Muscle layer of duodenum (tissue), 2 donors: ENCODE measurements around the gene BBS9.
"Not testable (repeated sequence)": the region's sequence is repeated elsewhere in the genome, so short reads cannot be mapped to it uniquely, and the experiment has no call there.

Experiments
- H3K27ac ChIP-seq: one replicate; pipeline ENCODE4 v1.7.0; 2013; ENCODE audit warnings: mild to moderate bottlenecking, low read length
- H3K27me3 ChIP-seq: one replicate; pipeline ENCODE4 v1.7.0; 2013; ENCODE audit warnings: low read depth, mild to moderate bottlenecking, control low read depth, low read length
- H3K36me3 ChIP-seq, 2 donors: one replicate each; pipeline ENCODE4 v1.7.0; 2013; ENCODE audit warnings: low read length in 2 of 2, control low read depth in 1 of 2, mild to moderate bottlenecking in 1 of 2; ENCODE audit not compliant: insufficient read depth in 2 of 2, control insufficient read depth in 1 of 2
- H3K4me1 ChIP-seq, 2 donors: one replicate each; pipeline ENCODE4 v1.7.0; 2013; ENCODE audit warnings: low read length in 2 of 2, mild to moderate bottlenecking in 2 of 2, control low read depth in 1 of 2, moderate library complexity in 1 of 2; ENCODE audit not compliant: insufficient read depth in 2 of 2, control insufficient read depth in 1 of 2
- H3K4me3 ChIP-seq, 2 donors: one replicate each; pipeline ENCODE4 v1.7.0; 2013; ENCODE audit warnings: low read length in 2 of 2, low read depth in 1 of 2, mild to moderate bottlenecking in 1 of 2
- H3K9me3 ChIP-seq, 2 donors: one replicate each; pipeline ENCODE4 v1.7.0; 2013; ENCODE audit warnings: low read length in 2 of 2, control low read depth in 1 of 2, mild to moderate bottlenecking in 1 of 2; ENCODE audit not compliant: control insufficient read depth in 1 of 2
- donor health status: healthy.

BBS9 gene

DNA sequence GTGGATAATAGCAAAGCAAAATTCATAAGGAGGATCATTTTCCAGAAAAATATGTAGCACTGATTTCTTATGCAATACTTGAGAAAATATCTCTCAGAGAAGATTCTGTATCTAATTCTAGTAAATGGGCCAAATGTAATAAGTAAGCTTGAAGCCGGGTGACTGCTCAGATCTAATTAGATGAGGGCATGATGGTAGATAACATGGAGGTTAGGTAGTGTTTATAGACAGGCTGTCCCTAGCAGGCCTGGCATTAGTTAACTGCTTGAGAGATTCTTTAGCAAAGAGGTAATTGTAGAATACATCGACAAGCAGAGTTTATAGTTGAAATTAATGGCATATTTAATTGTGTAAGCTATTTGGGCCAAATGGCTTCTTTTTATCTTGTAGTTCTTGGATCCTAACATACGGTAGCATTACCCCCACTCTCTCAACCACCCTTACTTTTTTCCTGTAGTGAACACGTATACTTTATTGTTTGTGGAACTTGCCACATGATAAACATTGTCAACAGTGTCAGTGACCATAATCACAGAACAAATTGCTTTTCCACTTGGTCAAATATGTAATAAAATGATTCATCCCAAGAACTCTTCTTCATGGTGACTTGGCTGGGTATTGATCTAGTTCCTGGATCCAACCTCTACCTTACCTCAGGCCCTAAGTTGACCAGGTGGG, 343.1 kb downstream of the BBS9 start:
- H3K4me3 ChIP-seq = no peak overlapping the region
- H3K27me3 ChIP-seq = no peaks in the 10 kb centered on the region
- H3K27ac ChIP-seq = no peak overlapping the region
- H3K9me3 ChIP-seq = no peaks in the 10 kb centered on the region
- H3K4me1 ChIP-seq = no peaks in the 10 kb centered on the region
- no peaks in the 10 kb centered on the region for H3K36me3 ChIP-seq

GRCh38 chr7:33477719-33478480, 348.5 kb downstream of the BBS9 start:
- Histone ChIP-seq H3K9me3 (no peaks in the 10 kb centered on the region), H3K27ac (no peak overlapping the region), H3K27me3 (no peaks in the 10 kb centered on the region), H3K4me3 (no peak overlapping the region), H3K4me1 (no peaks in the 10 kb centered on the region), H3K36me3 (peaks cover 0 to 9% of the 10 kb centered on the region in 2 donors)

DNA sequence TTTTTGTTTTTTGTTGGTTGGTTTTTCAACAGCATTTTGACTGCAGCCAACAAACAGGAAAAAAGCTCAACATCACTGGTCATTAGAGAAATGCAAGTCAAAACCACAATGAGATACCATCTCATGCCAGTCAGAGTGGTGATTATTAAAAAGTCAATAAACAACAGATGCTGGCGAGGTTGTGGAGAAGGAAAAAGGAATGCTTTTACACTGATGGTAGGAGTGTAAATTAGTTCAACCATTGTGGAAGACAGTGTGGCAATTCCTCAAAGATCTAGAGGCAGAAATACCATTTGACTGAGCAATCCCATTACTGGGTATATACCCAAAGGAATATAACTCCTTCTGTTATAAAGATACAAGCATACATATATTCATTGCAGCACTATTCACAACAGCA, 355.1 kb downstream of the BBS9 start:
- not testable (repeated sequence) for H3K36me3 ChIP-seq, H3K27me3 ChIP-seq, H3K4me3 ChIP-seq, H3K4me1 ChIP-seq, H3K9me3 ChIP-seq, H3K27ac ChIP-seq

DNA sequence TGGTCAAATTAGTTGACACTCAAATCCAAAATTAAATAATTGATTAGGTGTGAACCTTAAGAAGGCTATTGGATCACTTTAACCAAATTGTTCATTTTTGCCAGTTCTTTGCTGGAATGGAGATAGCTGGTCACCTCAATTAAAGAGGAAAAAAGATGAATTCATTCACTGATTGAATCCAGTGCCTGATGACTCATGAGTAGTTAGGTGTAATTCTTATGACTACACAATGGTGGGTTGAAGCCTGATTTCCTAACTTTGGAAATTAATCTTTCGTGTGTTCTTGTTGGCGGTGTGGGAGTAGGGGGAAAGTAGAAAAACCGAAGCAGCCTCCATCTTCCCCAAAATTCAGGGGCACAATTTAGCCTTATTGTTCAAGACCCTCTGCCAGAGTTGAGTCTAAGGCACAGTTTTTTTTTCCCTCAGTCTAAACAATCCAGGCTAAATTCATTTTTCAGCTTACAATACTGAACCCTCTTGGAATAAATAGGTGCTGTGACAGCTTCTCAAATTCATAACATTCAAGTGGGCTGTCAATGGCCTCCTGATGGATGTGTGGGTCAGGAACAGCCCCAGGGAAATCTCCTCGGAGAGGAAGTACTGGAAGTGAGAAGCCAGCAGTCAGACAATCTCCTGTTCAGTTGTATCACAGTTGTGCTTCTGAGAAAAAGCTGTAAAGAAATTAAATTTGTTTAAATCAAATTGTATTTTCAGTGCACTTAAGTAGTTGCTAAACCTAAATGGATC, 356.6 kb downstream of the BBS9 start:
- no peaks in the 10 kb centered on the region for H3K27me3 ChIP-seq
- H3K27ac ChIP-seq = no peak overlapping the region
- no peaks in the 10 kb centered on the region for H3K9me3 ChIP-seq
- no peak overlapping the region for H3K4me3 ChIP-seq
- no peaks in the 10 kb centered on the region for H3K4me1 ChIP-seq
- H3K36me3 ChIP-seq = no peaks in the 10 kb centered on the region

DNA sequence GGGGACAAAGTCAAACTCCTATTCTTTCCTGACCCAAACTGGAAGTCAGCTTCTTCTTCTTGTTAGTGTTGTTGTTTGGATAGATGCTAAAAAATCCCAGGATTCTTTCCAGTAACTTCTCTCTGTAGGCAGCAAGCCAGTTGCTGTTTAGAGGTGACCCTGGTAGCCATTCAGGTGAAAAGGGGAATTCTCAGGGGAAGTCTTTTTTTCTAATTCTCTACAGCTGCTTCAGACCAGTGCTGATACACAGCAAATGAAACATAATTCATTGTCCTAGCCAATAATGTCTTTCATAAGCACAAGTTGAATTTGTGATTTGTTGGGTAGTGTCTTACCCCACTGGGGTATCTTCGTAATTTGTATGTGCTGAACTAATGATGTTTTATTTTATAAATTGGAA, 357.3 kb downstream of the BBS9 start:
- H3K4me1 ChIP-seq = no peaks in the 10 kb centered on the region
- no peaks in the 10 kb centered on the region for H3K36me3 ChIP-seq
- no peaks in the 10 kb centered on the region for H3K27me3 ChIP-seq
- no peak overlapping the region for H3K4me3 ChIP-seq
- H3K9me3 ChIP-seq = no peaks in the 10 kb centered on the region
- H3K27ac ChIP-seq = no peak overlapping the region

GRCh38 chr7:33487998-33488682, 358.8 kb downstream of the BBS9 start:
- H3K36me3 ChIP-seq = no peaks in the 10 kb centered on the region
- no peaks in the 10 kb centered on the region for H3K4me1 ChIP-seq
- no peak overlapping the region for H3K27ac ChIP-seq
- H3K27me3 ChIP-seq = no peaks in the 10 kb centered on the region
- no peak overlapping the region for H3K4me3 ChIP-seq
- no peaks in the 10 kb centered on the region for H3K9me3 ChIP-seq

GRCh38 chr7:33494474-33494873, 365.1 kb downstream of the BBS9 start:
- Histone ChIP-seq H3K36me3 (no peaks in the 10 kb centered on the region), H3K9me3 (no peaks in the 10 kb centered on the region), H3K27ac (no peak overlapping the region), H3K27me3 (no peaks in the 10 kb centered on the region), H3K4me1 (no peaks in the 10 kb centered on the region), H3K4me3 (no peak overlapping the region)

DNA sequence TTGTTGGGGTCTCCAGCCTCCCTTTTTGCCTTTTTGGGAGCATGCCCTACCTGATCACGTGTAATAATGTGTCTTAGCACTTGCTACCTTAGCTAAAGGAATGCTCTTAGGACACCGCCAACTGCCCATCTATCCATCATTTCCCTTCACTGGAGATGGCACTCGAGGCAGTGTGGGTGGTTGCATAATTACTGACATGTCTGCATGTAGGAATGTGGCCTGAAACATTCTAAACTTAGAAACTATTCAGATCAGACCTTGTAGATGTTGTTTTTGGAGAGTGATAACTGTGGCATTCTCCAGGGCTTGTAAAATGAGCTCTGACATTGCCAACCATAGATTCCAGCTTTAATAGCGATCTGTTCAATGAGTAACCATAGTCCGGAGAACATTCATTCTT, 365.8 kb downstream of the BBS9 start:
- H3K4me1 ChIP-seq = no peaks in the 10 kb centered on the region
- no peaks in the 10 kb centered on the region for H3K36me3 ChIP-seq
- no peak overlapping the region for H3K4me3 ChIP-seq
- H3K27me3 ChIP-seq = no peaks in the 10 kb centered on the region
- H3K27ac ChIP-seq = no peak overlapping the region
- H3K9me3 ChIP-seq = no peaks in the 10 kb centered on the region

DNA sequence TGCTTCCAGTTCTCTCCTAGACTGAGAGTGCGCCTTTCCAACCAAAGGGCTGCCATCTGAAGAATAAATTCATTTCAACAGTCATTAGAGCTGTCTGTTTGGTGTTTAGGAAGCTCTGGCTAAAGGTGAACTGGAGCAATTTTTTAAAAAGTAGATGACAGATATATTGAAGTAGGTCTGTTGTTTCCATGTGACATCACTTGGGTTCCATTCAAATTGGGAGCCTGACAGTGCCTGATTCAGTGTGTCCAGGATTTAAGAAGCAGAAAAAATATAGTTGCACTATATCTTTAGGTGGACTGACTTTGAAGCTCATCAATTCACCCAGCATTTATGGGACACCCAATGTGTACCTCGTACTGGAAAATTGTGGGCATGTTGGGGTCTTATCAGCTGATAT, 367.7 kb downstream of the BBS9 start:
- Histone ChIP-seq H3K4me1 (no peaks in the 10 kb centered on the region), H3K9me3 (no peaks in the 10 kb centered on the region), H3K36me3 (no peaks in the 10 kb centered on the region), H3K4me3 (no peak overlapping the region), H3K27ac (no peak overlapping the region), H3K27me3 (no peaks in the 10 kb centered on the region)

- no peaks in the 10 kb centered on the region for H3K27me3 ChIP-seq
- no peaks in the 10 kb centered on the region for H3K9me3 ChIP-seq
- no peaks in the 10 kb centered on the region for H3K36me3 ChIP-seq
- H3K4me1 ChIP-seq = no peaks in the 10 kb centered on the region
- H3K4me3 ChIP-seq = no peak overlapping the region
- no peak overlapping the region for H3K27ac ChIP-seq
Observed at GRCh38 chr7:33500703-33501701, 371.6 kb downstream of the BBS9 start.
